CD4-positive, CD25-positive, alpha-beta regulatory T cell (primary cell): ENCODE measurements around the gene BPIFA3. TPM values are rescaled to one million over a fixed set of nuclear protein-coding genes. Genes with fewer than 3 reads are reported as not detected.

ENCODE experiments used
- ATAC-seq, 2 donors: fragments of 150-1000 bp; cut with Tn5 transposase; one replicate each; pipeline ENCODE4 v1.10.0; 2021; ENCODE audit warnings: low read depth in 2 of 2, moderate number of reproducible peaks in 2 of 2, moderate library complexity in 1 of 2
- DNase-seq, 3 donors: peaks; one replicate each; pipeline versions ENCODE4 v3.0.0 to v3.0.0-alpha.2; 2012 to 2022; ENCODE audit warnings: mixed read lengths in 1 of 3
- H3K27ac ChIP-seq: one replicate; pipeline ENCODE4 v1.7.0; 2013; ENCODE audit warnings: mild to moderate bottlenecking, low read length; ENCODE audit not compliant: insufficient read depth, poor library complexity, severe bottlenecking
- H3K27me3 ChIP-seq: one replicate; pipeline ENCODE4 v1.7.0; 2013; ENCODE audit warnings: low read length; ENCODE audit not compliant: control insufficient read depth, insufficient read depth
- H3K36me3 ChIP-seq: one replicate; pipeline ENCODE4 v1.7.0; 2013; ENCODE audit warnings: mild to moderate bottlenecking, low read length, moderate library complexity; ENCODE audit not compliant: control insufficient read depth, insufficient read depth
- H3K4me1 ChIP-seq: 2 replicates; pipeline ENCODE4 v1.7.0; 2013; ENCODE audit warnings: mild to moderate bottlenecking, low read length; ENCODE audit not compliant: insufficient read depth, control insufficient read depth, poor library complexity, severe bottlenecking
- H3K4me3 ChIP-seq: one replicate; pipeline ENCODE4 v1.7.0; 2013; ENCODE audit warnings: low read depth, mild to moderate bottlenecking, low read length, moderate library complexity
- H3K9me3 ChIP-seq, 2 experiments: 1 replicate in 1 of 2; 2 replicates in 1 of 2; pipeline ENCODE4 v1.7.0; 2013; ENCODE audit warnings: low read length in 2 of 2, mild to moderate bottlenecking in 1 of 2, moderate library complexity in 1 of 2; ENCODE audit not compliant: control insufficient read depth in 2 of 2
- H3K27ac Mint-ChIP-seq, 3 donors: one replicate each; pipeline ENCODE4 v1.8.0; 2020 to 2022; ENCODE audit warnings: mild to moderate bottlenecking in 3 of 3, mixed read lengths in 3 of 3, moderate library complexity in 2 of 3
- H3K27me3 Mint-ChIP-seq: one replicate; pipeline ENCODE4 v1.8.0; 2022; ENCODE audit warnings: mild to moderate bottlenecking, mixed read lengths
- H3K36me3 Mint-ChIP-seq: one replicate; pipeline ENCODE4 v1.8.0; 2020; ENCODE audit warnings: mixed read lengths
- H3K4me1 Mint-ChIP-seq, 4 donors: one replicate each; pipeline ENCODE4 v1.8.0; 2020 to 2022; ENCODE audit warnings: mixed read lengths in 4 of 4, mild to moderate bottlenecking in 1 of 4
- H3K4me3 Mint-ChIP-seq, 4 donors: one replicate each; pipeline ENCODE4 v1.8.0; 2020 to 2022; ENCODE audit warnings: mild to moderate bottlenecking in 4 of 4, mixed read lengths in 4 of 4, moderate library complexity in 3 of 4
- H3K9me3 Mint-ChIP-seq, 7 donors: one replicate each; pipeline ENCODE4 v1.8.0; 2020 to 2022; ENCODE audit warnings: mixed read lengths in 7 of 7, mild to moderate bottlenecking in 3 of 7, moderate library complexity in 2 of 7
- polyA plus RNA-seq, 4 donors: library from polyadenylated mRNA; unstranded; fragments of 300-500 nt; fragmentation: Illumina TruSeq; gene quantifications; one replicate each; pipeline ENCODE4 v1.2.3, GENCODE V29; 2021
- total RNA-seq: library from RNA; stranded (reverse); gene quantifications from one replicate; pipeline ENCODE4 v1.2.3, GENCODE V29; 2022

Gene BPIFA3
- total and polyA plus RNA-seq, 5 donors from 2014 or later, result not detected

GRCh38 chr20:33192912-33193501 is 24.1 kb upstream of the BPIFA3 start:
- Mint-ChIP-seq H3K27ac (no peak overlapping the region), H3K36me3 (no peaks in the 10 kb centered on the region), H3K27me3 (peaks cover 13% of the 10 kb centered on the region), H3K9me3 (no peaks in the 10 kb centered on the region), H3K4me1 (peaks cover 0 to 5% (median 0%) of the 10 kb centered on the region in 4 donors), H3K4me3 (no peak overlapping the region)
- Histone ChIP-seq H3K36me3 (no peaks in the 10 kb centered on the region), H3K27me3 (no peaks in the 10 kb centered on the region), H3K27ac (no peak overlapping the region), H3K4me1 (no peaks in the 10 kb centered on the region), H3K9me3 (no peaks in the 10 kb centered on the region), H3K4me3 (no peak overlapping the region)
- ATAC-seq (no peak), DNase-seq (no peak)

GRCh38 chr20:33199026-33199425 is 18.1 kb upstream of the BPIFA3 start:
- Histone ChIP-seq H3K36me3 (no peaks in the 10 kb centered on the region), H3K9me3 (no peaks in the 10 kb centered on the region), H3K27me3 (no peaks in the 10 kb centered on the region), H3K4me1 (no peaks in the 10 kb centered on the region), H3K27ac (no peak overlapping the region), H3K4me3 (no peak overlapping the region)
- Mint-ChIP-seq H3K4me1 (peaks cover 0 to 5% (median 0%) of the 10 kb centered on the region in 4 donors), H3K36me3 (no peaks in the 10 kb centered on the region), H3K27me3 (peaks cover 10% of the 10 kb centered on the region), H3K9me3 (no peaks in the 10 kb centered on the region), H3K4me3 (no peak overlapping the region), H3K27ac (no peak overlapping the region)
- ATAC-seq (no peak), DNase-seq (no peak)

GRCh38 chr20:33202451-33202850 is 14.7 kb upstream of the BPIFA3 start:
- H3K4me1 ChIP-seq, result no peaks in the 10 kb centered on the region
- no peak overlapping the region for H3K27ac ChIP-seq
- H3K36me3 ChIP-seq, result no peaks in the 10 kb centered on the region
- H3K9me3 ChIP-seq, result no peaks in the 10 kb centered on the region
- H3K36me3 Mint-ChIP-seq, result no peaks in the 10 kb centered on the region
- H3K4me3 ChIP-seq, result no peak overlapping the region
- no peaks in the 10 kb centered on the region for H3K9me3 Mint-ChIP-seq
- DNase-seq, result no peak
- H3K27ac Mint-ChIP-seq, result no peak overlapping the region
- peaks cover 2% of the 10 kb centered on the region for H3K27me3 ChIP-seq
- no peaks in the 10 kb centered on the region for H3K4me1 Mint-ChIP-seq
- H3K27me3 Mint-ChIP-seq, result peaks cover 16% of the 10 kb centered on the region
- no peak for ATAC-seq
- H3K4me3 Mint-ChIP-seq, result no peak overlapping the region

GRCh38 chr20:33203444-33203843 is 13.7 kb upstream of the BPIFA3 start:
- H3K27me3 ChIP-seq, result peaks cover 2% of the 10 kb centered on the region
- no peaks in the 10 kb centered on the region for H3K9me3 Mint-ChIP-seq
- no peak overlapping the region for H3K4me3 ChIP-seq
- H3K36me3 ChIP-seq, result no peaks in the 10 kb centered on the region
- DNase-seq (no peak), ATAC-seq (no peak)
- H3K27ac ChIP-seq, result no peak overlapping the region
- H3K4me1 Mint-ChIP-seq, result no peaks in the 10 kb centered on the region
- H3K27me3 Mint-ChIP-seq, result peaks cover 23% of the 10 kb centered on the region
- H3K27ac Mint-ChIP-seq, result no peak overlapping the region
- no peaks in the 10 kb centered on the region for H3K9me3 ChIP-seq
- no peaks in the 10 kb centered on the region for H3K36me3 Mint-ChIP-seq
- no peaks in the 10 kb centered on the region for H3K4me1 ChIP-seq
- no peak overlapping the region for H3K4me3 Mint-ChIP-seq

- Histone ChIP-seq H3K27ac (no peak overlapping the region), H3K36me3 (no peaks in the 10 kb centered on the region), H3K9me3 (no peaks in the 10 kb centered on the region), H3K27me3 (peaks cover 8% of the 10 kb centered on the region), H3K4me1 (no peaks in the 10 kb centered on the region), H3K4me3 (no peak overlapping the region)
- no peaks in the 10 kb centered on the region for H3K36me3 Mint-ChIP-seq
- no peak overlapping the region for H3K27ac Mint-ChIP-seq
- H3K4me3 Mint-ChIP-seq, result no peak overlapping the region
- DNase-seq (peak in 2 of 3 donors; percentile 9 to 20), ATAC-seq (no peak)
- H3K27me3 Mint-ChIP-seq, result peaks cover 27% of the 10 kb centered on the region
- H3K4me1 Mint-ChIP-seq, result peaks cover 0 to 2% (median 0%) of the 10 kb centered on the region in 4 donors
- H3K9me3 Mint-ChIP-seq, result peaks cover 0 to 4% (median 0%) of the 10 kb centered on the region in 7 donors
Measured at GRCh38 chr20:33209789-33210188, 7.4 kb upstream of the BPIFA3 start.

- Histone ChIP-seq H3K27me3 (peaks cover 8% of the 10 kb centered on the region), H3K27ac (no peak overlapping the region), H3K4me1 (no peaks in the 10 kb centered on the region), H3K4me3 (no peak overlapping the region), H3K36me3 (no peaks in the 10 kb centered on the region), H3K9me3 (no peaks in the 10 kb centered on the region)
- Mint-ChIP-seq H3K9me3 (peaks cover 0 to 4% (median 0%) of the 10 kb centered on the region in 7 donors), H3K27ac (no peak overlapping the region), H3K27me3 (peaks cover 27% of the 10 kb centered on the region), H3K4me3 (no peak overlapping the region), H3K36me3 (no peaks in the 10 kb centered on the region), H3K4me1 (peaks cover 0 to 2% (median 0%) of the 10 kb centered on the region in 4 donors)
- no peak for ATAC-seq
- no peak for DNase-seq
Measured at GRCh38 chr20:33210371-33210770, 6.8 kb upstream of the BPIFA3 start.

- no peak overlapping the region for H3K4me3 ChIP-seq
- H3K27me3 Mint-ChIP-seq, result peaks cover 31% of the 10 kb centered on the region
- H3K27ac ChIP-seq, result no peak overlapping the region
- peaks cover 0 to 2% (median 0%) of the 10 kb centered on the region in 4 donors for H3K4me1 Mint-ChIP-seq
- H3K27ac Mint-ChIP-seq, result no peak overlapping the region
- peaks cover 0 to 4% (median 0%) of the 10 kb centered on the region in 7 donors for H3K9me3 Mint-ChIP-seq
- no peak for ATAC-seq
- no peaks in the 10 kb centered on the region for H3K36me3 ChIP-seq
- H3K4me3 Mint-ChIP-seq, result no peak overlapping the region
- no peaks in the 10 kb centered on the region for H3K36me3 Mint-ChIP-seq
- no peaks in the 10 kb centered on the region for H3K9me3 ChIP-seq
- H3K4me1 ChIP-seq, result no peaks in the 10 kb centered on the region
- DNase-seq, result peak in 2 of 3 donors; percentile 4 to 50
- peaks cover 8% of the 10 kb centered on the region for H3K27me3 ChIP-seq
Measured at GRCh38 chr20:33211817-33212424, 5.2 kb upstream of the BPIFA3 start.

- H3K27ac ChIP-seq, result no peak overlapping the region
- DNase-seq (no peak), ATAC-seq (no peak)
- H3K36me3 Mint-ChIP-seq, result no peaks in the 10 kb centered on the region
- no peaks in the 10 kb centered on the region for H3K9me3 ChIP-seq
- H3K4me3 Mint-ChIP-seq, result no peak overlapping the region
- no peaks in the 10 kb centered on the region for H3K4me1 Mint-ChIP-seq
- H3K27ac Mint-ChIP-seq, result no peak overlapping the region
- H3K4me3 ChIP-seq, result no peak overlapping the region
- no peaks in the 10 kb centered on the region for H3K4me1 ChIP-seq
- H3K36me3 ChIP-seq, result no peaks in the 10 kb centered on the region
- peaks cover 13% of the 10 kb centered on the region for H3K27me3 Mint-ChIP-seq
- H3K9me3 Mint-ChIP-seq, result no peaks in the 10 kb centered on the region
- peaks cover 6% of the 10 kb centered on the region for H3K27me3 ChIP-seq
Measured at GRCh38 chr20:33224399-33224798, 7.2 kb downstream of the BPIFA3 start.
